Kidney epithelial cell (primary cell): ENCODE measurements around the gene HYAL2. TPM values are rescaled to one million over a fixed set of nuclear protein-coding genes. Genes with fewer than 3 reads are reported as not detected.
A peak's percentile ranks its signal among the peaks of the same experiment; 100 is the strongest.

Experiments used
- DNase-seq: peaks from one replicate; pipeline ENCODE4 v3.0.0-alpha.2; 2010; ENCODE audit warnings: low read depth
- H3K27me3 ChIP-seq: 2 replicates; pipeline ENCODE4 v1.6.0; 2011; ENCODE audit warnings: low read length; ENCODE audit not compliant: control insufficient read depth, insufficient read depth
- H3K36me3 ChIP-seq: 2 replicates; pipeline ENCODE4 v1.5.1; 2011; ENCODE audit warnings: low read length; ENCODE audit not compliant: control insufficient read depth, insufficient read depth
- H3K4me3 ChIP-seq: 2 replicates; pipeline ENCODE4 v1.5.1; 2011; ENCODE audit warnings: low read depth, mild to moderate bottlenecking, control low read depth, low read length
- CTCF ChIP-seq: IDR thresholded peaks from 2 replicates; pipeline ENCODE4 v1.5.1; 2011; ENCODE audit warnings: mild to moderate bottlenecking, moderate library complexity, low read length, control low read depth, inconsistent platforms; ENCODE audit not compliant: insufficient read depth, poor library complexity, severe bottlenecking
- total RNA-seq: library from RNA; depleted of rRNA; stranded (reverse); fragments of >200 nt; gene quantifications from 2 replicates; pipeline ENCODE4 v1.2.3, GENCODE V29; 2015

HYAL2 gene
- total RNA-seq, 1 donor from 2014 or later: 89.3 TPM

GRCh38 chr3:50365080-50365841 is 42.7 kb upstream of the HYAL2 start:
- DNase-seq: peak; percentile 41
- Histone ChIP-seq H3K4me3 (peak overlapping the region; percentile 43), H3K36me3 (no peaks in the 10 kb centered on the region), H3K27me3 (peaks cover 12% of the 10 kb centered on the region)
- no peak for TF ChIP-seq CTCF

- no peak for DNase-seq
- Histone ChIP-seq H3K27me3 (peaks cover 10% of the 10 kb centered on the region), H3K4me3 (peak overlapping the region; percentile 43), H3K36me3 (no peaks in the 10 kb centered on the region)
- no peak for TF ChIP-seq CTCF
These were observed 42.1 kb upstream of the HYAL2 start for GRCh38 chr3:50364573-50365079.

- peaks cover 2% of the 10 kb centered on the region for H3K36me3 ChIP-seq
- H3K4me3 ChIP-seq: peak overlapping the region; percentile 28
- H3K27me3 ChIP-seq: no peaks in the 10 kb centered on the region
- TF ChIP-seq CTCF: no peak
- DNase-seq: no peak
These were observed 37.2 kb upstream of the HYAL2 start for GRCh38 chr3:50359760-50360110.

- H3K27me3 ChIP-seq: no peaks in the 10 kb centered on the region
- peaks cover 2% of the 10 kb centered on the region for H3K36me3 ChIP-seq
- TF ChIP-seq CTCF: no peak
- DNase-seq: peak; percentile 98
- H3K4me3 ChIP-seq: peak within 1 kb of the TSS; percentile 83
These were observed 36.6 kb upstream of the HYAL2 start, which contains the start of gene TMEM115 for GRCh38 chr3:50358911-50359759. Gene TMEM115, minus strand, starts transcription at chr3:50359521. Its CDS starts 458 bp downstream, at chr3:50359063.

GRCh38 chr3:50358355-50358910 is 35.9 kb upstream of the HYAL2 start:
- Histone ChIP-seq H3K4me3 (peak overlapping the region; percentile 83), H3K27me3 (no peaks in the 10 kb centered on the region), H3K36me3 (peaks cover 2% of the 10 kb centered on the region)
- no peak for DNase-seq
- TF ChIP-seq CTCF: no peak
